Eye (tissue), 1 donor: ENCODE measurements around the gene NEAT1.

Experiments used
- DNase-seq: peaks from one replicate; pipeline ENCODE4 v3.0.0-alpha.2; 2015

NEAT1 gene

DNA sequence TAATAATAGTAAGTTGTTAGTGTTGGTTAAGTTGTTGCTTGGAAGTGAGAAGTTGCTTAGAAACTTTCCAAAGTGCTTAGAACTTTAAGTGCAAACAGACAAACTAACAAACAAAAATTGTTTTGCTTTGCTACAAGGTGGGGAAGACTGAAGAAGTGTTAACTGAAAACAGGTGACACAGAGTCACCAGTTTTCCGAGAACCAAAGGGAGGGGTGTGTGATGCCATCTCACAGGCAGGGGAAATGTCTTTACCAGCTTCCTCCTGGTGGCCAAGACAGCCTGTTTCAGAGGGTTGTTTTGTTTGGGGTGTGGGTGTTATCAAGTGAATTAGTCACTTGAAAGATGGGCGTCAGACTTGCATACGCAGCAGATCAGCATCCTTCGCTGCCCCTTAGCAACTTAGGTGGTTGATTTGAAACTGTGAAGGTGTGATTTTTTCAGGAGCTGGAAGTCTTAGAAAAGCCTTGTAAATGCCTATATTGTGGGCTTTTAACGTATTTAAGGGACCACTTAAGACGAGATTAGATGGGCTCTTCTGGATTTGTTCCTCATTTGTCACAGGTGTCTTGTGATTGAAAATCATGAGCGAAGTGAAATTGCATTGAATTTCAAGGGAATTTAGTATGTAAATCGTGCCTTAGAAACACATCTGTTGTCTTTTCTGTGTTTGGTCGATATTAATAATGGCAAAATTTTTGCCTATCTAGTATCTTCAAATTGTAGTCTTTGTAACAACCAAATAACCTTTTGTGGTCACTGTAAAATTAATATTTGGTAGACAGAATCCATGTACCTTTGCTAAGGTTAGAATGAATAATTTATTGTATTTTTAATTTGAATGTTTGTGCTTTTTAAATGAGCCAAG, 2.7 kb downstream of the NEAT1 start:
- DNase-seq, result peak; percentile 66

DNA sequence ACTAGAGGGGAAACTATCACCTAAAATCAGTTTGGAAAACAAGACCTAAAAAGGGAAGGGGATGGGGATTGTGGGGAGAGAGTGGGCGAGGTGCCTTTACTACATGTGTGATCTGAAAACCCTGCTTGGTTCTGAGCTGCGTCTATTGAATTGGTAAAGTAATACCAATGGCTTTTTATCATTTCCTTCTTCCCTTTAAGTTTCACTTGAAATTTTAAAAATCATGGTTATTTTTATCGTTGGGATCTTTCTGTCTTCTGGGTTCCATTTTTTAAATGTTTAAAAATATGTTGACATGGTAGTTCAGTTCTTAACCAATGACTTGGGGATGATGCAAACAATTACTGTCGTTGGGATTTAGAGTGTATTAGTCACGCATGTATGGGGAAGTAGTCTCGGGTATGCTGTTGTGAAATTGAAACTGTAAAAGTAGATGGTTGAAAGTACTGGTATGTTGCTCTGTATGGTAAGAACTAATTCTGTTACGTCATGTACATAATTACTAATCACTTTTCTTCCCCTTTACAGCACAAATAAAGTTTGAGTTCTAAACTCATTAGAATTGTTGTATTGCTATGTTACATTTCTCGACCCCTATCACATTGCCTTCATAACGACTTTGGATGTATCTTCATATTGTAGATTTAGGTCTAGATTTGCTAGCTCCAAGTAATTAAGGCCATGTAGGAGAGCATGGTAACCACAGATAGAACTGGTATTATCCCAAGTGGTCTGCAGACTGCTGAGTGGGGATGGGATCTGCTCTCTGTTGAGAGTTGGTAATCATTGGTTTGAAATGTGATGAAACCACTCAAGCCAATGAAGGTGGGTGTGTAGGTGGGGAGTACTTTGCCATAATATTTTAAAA, 3.6 kb downstream of the NEAT1 start:
- no peak for DNase-seq

DNA sequence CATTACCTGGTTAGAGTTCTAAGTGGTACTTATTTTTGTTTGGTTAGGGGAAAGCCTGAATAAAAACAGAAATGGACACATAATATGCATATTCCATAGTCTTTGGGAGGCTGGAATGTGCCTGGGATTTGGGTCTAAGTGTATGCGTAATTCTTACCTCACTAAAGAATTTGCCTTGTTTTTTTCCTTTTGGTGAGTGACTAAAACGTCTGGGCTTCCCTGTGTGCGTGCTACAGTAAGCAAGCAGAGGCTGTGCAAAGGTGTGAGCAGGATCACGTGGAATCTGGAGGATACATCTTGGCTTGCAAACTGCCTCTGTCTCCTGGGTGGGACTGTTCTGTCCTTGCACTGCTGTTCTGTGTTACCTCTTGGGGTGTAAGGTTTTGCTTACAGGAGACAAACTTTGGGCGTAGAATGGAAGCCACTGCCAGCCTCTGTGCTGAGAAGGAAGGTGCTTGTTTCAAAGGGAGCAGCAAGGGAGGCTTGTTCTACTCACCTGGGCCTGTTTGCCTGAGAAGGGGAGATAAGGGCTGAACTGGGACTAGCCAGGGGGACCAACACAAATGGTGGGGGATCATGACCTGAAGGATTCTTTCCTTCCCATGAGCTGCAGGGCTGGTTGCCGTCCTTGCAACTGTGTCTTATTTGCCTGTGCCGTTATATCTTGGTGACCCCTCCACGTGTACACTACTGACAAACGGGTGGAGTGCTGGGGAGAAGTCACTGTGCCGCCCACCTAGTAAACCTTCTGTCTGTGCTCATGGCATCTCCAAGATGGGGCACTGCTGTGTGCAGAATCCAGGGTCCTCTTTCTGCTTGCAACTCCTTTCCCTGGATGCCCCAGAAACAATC, 4.5 kb downstream of the NEAT1 start:
- DNase-seq, result no peak

DNA sequence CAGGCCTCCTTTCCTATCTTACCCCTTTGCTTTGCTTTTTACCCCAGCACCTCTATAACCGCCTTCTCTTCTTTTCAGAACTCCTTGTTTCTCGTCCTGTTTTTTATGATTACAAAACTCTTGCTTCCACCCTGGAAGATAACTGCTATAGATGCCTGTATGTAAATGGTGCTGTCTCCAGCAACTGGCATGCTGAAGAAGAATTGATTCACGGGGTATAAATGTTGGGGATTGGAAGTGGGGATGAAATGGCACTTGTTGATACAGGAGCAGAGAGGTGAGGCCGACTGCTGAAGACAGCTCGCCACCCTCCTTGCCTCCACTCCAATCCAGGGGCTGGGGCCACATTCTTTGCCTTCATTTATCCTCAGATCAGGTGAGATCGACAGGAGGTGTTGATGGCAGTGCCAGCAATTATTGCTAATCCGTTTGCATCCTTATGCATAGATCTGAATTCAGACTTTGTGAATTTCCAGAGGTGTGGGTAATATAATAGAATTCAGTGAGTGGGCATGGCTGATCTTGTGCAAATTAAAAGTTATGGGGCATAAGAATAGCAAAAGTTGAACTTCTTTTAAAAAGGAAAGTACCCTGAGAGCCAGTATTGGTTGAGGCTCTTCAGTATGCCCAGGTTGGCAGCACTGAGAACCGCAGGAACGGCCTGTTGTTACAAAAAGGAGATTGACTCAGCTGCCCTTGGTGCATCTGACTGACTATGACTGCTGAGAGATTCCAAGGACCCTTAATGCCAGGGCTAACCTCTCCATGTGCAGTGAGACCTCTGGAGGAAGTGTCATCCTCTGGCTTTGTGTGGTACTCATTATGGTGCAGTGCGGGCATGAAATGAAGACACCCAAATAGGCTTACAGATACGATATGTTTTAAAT, 5.3 kb downstream of the NEAT1 start:
- no peak for DNase-seq

DNA sequence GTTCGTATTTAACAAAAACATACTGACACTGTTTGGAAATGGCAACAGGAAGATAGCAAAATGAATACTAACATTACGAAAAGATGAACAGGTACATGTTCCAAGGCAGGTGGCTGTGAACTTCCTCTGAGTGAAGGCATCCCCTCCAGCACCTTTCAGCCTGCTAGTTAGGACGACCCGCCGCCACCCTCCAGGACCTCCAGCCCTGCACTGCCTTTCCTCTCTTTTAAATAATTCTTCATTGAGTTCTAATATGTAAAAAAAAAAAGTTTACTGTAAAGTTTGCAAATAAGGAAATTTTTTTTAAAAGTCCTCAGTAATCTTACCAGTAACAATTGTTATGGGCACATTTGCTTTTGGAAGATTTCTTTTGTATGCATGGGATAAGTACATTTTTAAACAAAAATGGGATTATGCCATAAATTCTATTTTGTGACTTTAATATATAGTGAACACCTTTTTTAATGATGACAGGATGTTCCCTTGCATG, 6.0 kb downstream of the NEAT1 start:
- no peak for DNase-seq

DNA sequence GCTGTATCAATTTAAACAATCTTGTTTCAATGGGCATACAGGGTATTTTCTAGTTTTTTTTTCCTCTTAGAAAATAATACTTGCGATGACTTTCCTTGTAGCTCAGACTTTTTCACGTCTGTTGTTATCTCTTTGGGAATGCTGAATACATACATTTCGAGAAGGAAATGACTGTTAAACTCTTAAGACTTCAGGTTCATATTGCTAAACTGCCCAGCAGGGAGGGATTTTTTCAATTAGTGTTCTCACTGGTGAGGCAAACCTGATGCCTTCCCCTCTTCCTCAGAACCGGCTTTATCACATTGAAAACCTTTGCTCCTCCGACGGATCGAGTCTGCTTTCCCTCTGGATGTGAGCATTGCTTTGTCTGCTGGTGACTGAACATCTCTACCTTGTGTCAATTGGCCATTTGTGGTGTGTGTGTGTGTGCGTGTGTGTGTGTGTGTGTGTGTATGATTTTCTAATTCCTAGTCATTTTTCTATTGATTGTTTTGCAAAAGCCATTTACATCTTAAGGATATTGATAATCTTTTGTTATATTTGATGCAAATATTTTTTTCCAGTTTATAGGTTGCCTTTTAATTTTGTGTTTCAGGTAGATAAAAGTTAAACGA, 6.6 kb downstream of the NEAT1 start:
- DNase-seq, result no peak

DNA sequence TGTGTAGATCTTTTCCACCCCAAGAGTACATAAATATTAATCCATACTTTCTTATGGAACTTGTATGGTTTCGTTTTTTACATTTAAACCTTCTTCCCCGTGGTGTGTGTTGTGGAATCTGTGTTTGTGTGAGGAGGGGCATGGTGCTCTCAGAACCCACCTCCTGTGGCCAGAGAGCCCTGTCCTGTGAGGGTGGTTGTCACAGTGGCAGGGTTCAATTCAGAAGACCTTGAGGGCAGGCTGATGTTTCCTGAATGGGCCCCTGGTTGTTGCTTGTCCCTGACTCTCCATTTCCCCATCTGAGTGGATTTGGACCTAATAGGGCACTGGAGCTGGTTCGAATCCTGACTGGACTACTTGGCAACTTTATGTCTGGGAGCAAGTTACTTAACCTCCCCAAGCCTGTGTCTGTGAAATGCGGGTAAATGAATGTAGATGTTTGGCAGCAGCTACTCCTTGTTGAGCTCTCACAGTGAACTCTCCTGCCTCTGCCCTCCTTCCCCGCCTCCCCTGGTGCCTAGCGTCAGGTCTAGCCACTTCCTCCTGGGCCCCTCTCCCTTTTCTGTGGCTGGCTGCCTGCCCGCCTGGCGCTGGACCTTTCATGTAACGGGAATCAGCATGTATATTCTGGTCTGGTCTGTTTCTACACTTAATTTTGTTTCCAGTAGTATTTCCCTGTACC, 7.3 kb downstream of the NEAT1 start:
- peak; percentile 47 for DNase-seq

DNA sequence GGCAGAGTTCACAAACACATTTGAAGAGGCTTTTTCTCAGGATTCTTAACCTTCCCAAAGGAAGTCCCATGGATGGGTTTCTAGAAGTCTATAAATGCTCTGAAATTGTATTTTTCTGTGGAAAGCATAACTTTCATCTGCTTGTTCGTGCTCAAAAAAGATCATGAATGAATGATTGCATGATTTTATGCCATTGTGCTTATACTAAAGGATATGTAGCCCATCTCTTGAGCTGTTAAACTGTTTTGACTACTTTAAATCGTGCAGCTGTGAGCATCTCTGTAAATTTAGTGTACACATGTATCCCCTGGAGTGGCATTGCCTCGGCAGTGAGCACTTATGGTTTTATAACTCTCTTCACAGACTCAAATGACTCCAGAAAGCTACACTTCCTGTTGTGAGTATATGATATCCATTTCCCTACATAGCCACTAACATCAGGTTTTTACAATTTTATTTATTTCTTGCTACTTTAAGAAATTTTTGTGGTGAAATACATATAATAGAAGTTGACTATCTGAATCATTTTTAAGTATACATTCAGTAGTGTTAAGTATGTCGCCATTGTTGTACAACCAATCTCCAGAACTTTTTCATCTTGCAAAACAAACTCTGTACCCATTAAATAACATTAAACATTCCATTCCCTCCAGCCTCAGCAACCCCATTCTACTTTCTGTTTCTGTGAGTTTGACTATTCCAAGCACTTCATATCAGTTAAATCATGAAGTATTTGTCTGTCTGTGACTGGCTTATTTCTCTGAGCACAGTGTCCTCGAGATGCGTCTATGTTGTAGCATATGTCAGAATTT, 8.0 kb downstream of the NEAT1 start:
- no peak for DNase-seq

DNA sequence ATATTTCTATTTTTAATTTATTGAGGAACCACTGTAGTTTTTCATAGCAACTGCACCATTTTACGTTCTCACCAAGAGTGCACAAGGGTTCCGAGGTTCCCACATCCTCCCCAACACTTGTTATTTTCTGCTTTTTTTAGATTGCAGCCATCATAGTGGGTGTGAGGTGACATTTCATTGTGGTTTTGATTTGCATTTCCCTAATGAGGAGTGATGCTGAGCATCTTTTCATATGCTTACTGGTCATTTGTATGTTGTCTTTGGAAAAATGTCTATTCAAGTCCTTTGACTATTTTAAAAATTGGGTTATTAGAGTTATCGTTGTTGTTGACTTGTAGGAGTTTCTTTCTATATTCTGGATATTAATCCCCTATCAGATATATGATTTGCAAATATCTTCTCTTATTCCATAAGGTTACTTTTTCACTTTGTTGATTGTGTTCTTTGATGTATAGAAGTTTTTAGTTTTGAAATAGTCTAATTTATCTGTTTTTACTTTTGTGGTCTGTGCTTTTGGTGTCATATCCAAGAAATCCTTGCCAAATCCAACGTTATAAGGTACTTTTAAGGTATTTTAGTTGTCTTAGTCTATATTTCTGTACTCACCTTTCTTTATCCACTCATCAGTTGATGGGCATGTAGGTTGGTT, 9.0 kb downstream of the NEAT1 start:
- DNase-seq, result no peak

DNA sequence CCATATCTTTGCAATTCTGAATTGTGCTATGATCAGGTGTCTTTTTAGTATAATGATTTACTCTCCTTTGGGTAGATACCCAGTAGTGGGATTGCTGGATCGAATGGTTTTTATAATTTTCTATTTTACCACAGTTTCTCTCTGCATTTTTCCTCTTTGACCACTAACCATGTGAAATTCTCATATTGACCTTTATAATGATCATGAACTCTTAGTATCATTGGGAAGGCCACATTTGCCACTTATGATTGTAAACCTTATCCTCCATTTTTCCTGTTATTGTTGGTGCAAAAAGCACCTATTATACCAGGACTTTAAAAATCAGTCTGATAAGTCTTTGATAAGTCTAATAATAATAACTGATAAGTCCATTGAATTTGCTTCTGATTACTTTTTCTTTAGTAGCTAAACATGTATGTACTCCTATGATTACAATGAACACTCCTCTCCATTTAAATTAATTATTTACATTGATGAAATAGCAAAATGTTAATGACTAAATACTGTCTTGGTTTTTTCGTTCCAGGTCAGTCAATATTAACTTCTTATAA, 9.6 kb downstream of the NEAT1 start:
- no peak for DNase-seq

DNA sequence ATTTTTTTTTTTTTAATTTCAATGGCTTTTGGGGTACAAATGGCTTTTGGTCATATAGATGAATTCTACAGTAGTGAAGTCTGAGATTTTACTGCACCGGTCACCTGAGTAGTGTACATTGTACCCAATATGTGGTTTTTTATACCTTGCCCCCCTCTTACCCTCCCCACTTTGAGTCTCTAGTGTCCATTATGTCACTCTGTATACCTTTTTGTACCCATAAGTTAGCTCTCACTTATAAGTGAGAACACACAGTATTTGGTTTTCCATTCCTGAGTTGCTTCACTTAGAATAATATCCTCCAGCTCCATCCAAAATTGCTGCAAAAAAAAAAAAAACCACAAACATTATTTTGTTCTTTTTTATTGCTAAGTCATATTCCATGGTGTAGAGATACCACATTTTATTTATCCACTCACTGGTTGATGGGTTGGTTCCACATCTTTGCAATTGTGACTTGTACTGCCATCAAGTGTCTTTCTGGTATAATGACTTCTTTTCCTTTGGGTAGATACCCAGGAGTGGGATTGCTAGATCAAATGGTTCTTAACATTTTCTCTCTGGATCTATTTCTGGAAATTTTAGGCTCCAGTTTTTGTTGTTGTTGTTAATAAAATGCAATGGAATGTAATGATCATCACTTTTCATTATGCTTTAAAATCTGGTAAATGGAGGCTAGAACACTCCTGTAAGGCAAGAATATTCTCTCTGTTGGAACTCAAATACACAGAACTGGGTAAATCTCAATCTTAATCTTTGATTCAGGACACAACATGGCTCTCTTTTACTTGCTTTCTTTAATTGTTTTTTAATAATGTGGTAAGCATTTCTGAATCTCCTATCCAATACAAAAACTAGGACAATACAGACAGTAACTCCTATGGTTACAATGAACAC, 10.3 kb downstream of the NEAT1 start:
- DNase-seq, result no peak

DNA sequence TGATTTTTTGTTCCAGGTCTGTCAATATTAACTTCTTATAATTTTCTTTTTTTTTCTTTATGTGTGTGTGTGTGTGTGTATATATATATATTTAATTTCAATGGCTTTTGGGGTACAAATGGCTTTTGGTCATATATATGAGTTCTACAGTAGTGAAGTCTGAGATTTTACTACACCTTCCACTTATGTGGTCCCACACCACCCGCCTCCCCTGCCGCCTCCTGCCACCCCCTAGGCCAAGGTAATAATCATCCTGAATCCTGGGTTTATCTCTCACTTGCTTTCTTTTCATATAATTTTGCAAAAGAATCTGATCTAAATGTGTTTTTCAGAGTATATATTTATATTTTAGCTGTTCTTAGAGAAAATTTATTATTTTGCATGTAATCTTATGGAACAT, 11.1 kb downstream of the NEAT1 start:
- DNase-seq, result no peak

DNA sequence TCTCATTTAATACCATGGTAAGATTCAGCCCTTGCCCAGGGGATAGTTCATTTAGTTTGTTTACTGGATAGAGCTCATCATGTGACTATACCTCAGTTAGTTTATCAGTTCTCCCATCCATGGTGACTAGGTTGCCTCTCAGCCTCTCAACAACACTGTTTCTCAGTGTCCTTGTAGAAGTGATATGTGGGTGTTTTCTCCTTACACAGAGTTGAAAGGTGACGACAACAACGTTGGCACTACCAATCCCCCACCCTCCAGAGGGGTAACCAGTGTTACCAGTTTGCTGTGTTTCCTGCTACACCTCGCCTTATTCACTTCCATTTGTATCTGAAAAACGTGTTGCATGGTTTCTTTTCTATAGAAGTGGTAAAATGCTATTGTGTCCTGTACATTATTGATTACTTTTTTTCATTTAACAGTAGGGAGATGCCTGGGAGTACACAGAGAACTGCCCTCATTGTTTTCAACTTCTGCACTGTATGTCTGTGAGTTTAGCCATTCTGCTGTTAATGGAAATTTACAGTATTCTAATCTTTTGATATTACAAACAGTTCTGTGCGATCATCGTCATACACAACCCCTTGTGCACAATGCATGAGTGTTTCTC, 11.6 kb downstream of the NEAT1 start:
- DNase-seq, result no peak

DNA sequence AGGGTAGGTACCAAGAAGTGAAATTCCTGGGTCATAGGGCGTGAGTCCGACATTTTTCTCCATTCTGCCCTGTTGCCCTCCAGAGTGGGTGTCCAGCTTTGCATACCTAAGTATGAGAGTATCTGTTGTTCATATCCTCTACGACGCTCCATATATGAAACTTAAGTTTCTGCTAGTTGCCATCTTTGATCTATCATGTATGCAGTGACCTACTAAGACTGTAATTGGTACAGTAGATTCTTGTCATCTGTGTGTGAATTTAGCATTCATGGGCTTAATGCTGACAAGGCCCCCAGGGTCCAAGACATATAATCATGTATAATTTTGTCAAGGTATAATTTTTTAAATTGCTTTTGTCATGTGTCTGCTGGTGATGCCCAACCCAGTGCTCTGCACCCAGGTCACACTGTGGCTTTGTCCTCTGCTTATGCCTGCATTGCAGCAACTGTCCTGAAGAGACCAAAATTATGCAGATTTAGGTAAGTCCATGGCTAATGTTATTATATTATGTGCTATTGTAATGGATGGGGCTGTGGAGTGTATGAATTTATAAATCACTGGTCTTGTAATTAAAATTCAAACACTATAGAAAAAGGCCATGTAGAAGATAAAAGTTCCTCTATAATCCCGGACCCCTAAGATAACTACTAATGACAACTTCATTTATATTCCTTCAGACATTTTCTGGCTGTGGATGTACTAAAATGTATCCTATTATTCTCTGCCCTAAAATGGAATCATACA, 12.2 kb downstream of the NEAT1 start:
- DNase-seq, result no peak

DNA sequence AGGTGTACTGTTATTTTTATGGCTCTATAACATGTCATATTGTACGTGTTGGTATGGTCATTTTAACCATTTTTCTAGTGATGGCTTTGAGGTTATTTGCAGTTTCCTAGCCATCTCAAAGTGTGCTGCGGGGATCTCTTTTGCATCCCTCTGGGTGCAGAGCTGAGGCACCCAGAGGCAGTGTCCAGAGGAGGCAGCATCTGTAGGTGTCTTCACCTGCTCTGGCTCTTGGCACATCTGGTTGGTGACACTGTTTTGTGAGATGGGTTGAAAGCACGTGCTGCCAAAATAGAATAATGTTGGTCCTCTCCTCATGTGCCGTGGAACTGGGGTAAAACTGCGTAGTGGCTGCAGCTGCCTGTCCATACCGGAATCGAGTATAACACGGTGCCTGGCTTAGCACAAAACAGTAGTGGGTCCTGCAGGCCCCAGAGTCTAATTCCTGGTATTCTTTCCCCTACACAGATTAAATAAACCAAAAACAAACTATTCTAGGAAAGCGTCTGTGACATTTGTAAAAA, 12.9 kb downstream of the NEAT1 start:
- DNase-seq, result no peak

DNA sequence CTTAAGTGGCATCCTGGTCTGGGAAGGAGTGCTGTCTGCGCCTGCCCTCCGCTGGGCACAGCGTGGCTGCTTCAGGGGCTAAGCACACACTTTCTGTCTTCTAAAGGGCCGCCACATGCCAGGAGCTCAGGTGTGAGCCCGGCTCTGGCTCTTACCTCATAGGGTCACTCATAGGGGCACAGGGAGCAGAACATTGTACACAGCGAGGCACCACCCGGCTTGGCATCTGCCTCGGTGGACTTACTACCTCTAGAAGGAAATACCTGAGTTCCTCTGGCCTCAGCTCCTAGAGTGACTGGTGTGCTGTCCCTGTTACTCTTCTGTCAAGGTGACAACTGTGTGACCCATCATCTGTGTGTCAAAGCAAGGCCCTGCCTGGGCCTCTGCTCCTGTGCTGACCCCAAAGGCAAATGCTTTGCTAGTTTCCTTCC, 13.4 kb downstream of the NEAT1 start:
- no peak for DNase-seq
